NCI-H187 treated with DMSO at 0.1 percent for 48 hours (cell line): ENCODE results near the gene CELF2.

ENCODE experiments used
- DNase-seq: peaks from one replicate; lab custom pipeline; 2025; lab: John Stamatoyannopoulos, UW

The CELF2 gene

GRCh38 chr10:11303361-11304170 lies 285.9 kb downstream of the CELF2 start:
- no peak for DNase-seq

GRCh38 chr10:11304906-11305585 lies 287.4 kb downstream of the CELF2 start:
- no peak for DNase-seq

- DNase-seq, result no peak
Measured at GRCh38 chr10:11305825-11306593, 288.3 kb downstream of the CELF2 start.

DNA sequence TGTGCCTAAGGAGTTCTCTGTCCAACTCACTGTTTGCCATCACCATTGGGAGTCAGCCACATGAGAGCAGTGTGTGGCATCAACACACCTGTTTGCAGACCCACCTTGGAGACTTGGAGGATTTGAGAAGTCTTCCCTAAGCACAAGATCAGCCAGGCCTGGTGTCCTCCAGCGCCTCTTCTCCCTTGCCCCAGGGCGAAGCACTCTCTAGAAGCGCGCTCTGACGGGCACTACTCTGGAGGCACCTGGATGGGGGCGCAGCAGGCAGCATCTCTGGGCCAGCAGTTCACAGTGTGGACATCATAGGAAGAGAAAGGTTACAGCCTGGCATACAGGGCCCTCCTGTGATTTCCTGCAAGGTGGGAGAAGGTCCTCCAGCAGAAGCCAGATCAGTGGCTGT lies 289.3 kb downstream of the CELF2 start:
- no peak for DNase-seq

GRCh38 chr10:11307937-11308336 lies 290.3 kb downstream of the CELF2 start:
- DNase-seq, result no peak

DNA sequence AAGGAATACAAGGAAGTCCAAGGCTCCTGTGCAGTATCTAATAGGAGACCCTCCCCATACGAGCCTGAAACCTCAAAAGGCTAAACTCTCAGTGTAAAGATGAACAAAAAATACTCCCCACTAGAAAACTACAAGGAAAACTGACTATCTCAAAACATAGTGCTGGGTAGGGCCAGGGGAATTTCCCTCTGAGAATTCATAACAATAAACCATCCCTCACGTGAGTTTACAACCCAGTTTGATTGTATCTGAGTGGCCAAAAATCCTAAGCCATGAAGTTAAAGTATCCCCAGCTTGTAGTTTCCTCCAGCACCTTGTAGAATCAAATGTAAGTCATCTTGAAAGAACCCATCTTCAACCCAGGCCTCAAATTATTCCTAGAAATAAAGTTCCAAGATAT lies 293.4 kb downstream of the CELF2 start:
- DNase-seq, result no peak

DNA sequence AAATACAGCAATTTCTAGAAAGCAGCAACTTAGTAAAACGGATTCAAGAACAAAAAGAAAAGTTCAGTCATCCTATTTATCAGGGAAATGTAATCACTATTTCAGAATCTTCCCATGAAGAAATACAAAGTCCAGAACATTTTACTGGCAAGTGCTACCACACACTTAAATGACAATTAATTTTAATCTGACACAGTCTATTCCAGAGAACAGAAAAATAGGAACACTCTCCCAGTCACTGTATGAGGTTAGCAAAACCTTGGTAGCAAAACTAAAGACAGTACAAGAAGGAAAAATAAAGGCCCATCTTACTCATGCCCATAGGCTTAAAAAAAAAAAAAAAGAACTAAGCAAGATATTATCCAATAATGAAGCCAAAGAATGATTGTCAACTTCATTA lies 295.8 kb downstream of the CELF2 start:
- DNase-seq, result no peak

GRCh38 chr10:11317936-11318670 lies 300.4 kb downstream of the CELF2 start:
- no peak for DNase-seq

GRCh38 chr10:11318826-11319598 lies 301.3 kb downstream of the CELF2 start:
- no peak for DNase-seq

DNA sequence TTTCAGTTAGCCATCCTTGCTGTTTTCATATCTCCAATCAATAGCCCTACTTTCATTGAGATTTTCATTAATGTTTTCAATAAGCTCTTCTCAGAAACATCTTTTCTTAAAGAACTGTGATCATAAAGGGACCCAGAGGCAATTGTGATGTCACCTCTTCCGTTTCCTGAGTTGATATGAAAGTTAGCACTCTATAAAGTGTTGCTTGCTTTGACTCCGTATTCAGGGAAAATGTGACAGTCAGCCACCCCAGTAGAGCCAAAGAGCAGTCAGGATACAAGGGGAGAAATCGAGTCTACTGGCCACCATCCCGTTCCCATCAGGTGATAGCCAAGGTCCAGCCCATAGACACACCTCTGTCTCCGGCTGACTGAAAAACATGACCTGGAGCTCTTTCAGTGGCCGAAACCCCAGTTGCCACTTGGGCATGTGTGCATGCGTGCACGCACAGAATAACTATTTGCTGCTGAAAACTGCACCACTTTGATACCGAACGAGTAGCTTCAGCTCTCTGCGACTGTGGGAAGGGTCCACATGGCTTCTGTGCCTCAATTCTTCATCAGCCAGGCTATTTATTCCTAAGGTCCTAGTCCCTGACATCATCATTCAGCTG lies 302.4 kb downstream of the CELF2 start:
- DNase-seq, result no peak

GRCh38 chr10:11320809-11321520 lies 303.3 kb downstream of the CELF2 start:
- no peak for DNase-seq

DNA sequence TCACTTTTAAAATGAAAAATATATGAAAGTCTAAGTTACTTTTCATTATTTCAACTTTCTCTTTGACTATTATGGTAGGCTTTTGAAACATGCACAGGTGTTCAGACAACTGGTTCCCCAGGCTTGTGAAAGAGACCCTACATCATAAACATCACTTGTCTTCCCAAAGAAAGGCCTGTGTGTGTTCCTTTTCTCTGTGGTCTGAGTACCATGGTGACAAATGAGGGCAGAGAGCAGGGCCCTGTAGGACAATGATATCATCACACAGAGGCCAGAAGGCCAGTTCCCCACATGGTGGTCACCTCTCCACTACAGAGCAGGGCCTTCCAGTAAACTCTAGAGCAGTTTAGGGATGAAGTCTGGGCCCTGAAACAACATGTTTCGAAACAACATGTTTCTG lies 305.0 kb downstream of the CELF2 start:
- no peak for DNase-seq

DNA sequence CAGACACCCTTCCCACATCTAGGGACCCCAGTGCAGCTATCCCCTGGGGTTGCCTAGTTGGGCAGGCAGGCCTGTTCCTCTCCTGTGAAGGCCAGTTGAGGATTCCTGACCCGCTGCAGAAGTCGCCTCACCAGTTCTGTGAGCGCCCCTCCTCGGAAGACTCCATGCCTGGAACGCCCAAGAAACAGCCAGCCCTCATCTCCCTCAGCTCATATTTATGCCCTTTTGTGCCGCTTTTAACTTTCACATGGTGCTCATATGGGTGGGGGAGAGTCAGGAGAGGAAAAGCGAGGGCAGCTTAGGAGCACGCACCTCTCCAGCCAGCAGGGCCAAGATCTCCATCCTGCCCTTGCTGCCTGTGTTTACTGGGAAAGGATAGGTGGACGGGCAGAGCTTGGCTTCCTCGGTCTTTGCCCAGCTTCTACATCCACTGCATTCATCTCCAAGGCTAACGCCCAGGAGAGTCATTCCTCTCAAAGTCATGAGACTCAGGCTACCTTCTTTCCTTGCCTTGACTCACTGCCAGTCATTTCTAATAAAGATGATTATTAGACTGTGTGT lies 307.2 kb downstream of the CELF2 start:
- DNase-seq, result no peak

DNA sequence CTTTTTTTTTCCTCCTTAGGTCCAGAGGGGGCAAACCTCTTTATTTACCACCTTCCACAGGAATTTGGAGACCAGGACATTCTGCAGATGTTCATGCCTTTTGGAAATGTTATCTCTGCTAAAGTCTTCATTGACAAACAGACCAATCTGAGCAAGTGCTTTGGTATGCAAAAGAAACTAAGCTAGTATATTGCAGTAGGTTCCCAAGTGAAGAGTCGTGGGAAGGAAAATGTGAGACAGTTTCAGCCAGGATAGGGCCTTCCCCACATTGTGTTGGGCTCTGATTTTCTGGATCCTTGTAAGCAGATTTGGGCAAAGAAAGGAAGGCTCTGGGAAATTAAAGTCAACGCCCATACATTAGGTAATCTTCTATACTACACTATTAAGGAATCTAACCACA lies 308.1 kb downstream of the CELF2 start:
- DNase-seq, result no peak

GRCh38 chr10:11326241-11326640 lies 308.6 kb downstream of the CELF2 start:
- no peak for DNase-seq

DNA sequence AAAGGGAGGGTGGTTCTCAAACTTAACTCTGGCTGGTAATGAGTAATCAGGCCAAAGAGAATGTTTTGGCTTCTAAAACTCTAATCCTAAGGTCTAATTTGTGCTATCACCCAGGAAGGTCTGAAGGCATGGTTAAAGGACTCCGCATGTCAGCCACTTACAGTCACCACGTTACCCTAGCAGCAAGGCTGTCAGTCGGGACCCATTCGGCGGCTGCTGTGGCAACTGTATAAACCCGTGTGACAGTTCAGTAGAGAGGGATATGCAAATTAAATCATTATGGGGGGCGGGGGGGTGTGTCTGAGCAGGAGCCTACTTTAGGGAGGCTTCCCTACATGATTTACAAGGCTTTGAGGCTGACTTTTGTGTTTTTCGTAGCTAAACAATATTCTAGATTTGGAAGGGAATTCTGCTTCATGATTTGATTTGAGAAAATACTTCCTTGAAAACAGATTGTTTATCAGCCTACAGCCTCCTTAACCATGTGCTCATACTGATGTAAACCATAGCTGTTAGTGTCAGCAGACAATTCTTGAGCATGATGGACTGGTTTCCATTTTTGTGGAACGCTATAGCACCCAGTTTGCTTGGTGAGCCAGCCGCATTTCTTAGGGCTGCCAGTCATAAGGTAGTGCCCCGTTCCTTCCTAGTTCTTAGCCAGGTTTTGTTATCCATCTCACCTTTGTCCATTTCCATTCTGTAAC lies 309.4 kb downstream of the CELF2 start:
- no peak for DNase-seq

DNA sequence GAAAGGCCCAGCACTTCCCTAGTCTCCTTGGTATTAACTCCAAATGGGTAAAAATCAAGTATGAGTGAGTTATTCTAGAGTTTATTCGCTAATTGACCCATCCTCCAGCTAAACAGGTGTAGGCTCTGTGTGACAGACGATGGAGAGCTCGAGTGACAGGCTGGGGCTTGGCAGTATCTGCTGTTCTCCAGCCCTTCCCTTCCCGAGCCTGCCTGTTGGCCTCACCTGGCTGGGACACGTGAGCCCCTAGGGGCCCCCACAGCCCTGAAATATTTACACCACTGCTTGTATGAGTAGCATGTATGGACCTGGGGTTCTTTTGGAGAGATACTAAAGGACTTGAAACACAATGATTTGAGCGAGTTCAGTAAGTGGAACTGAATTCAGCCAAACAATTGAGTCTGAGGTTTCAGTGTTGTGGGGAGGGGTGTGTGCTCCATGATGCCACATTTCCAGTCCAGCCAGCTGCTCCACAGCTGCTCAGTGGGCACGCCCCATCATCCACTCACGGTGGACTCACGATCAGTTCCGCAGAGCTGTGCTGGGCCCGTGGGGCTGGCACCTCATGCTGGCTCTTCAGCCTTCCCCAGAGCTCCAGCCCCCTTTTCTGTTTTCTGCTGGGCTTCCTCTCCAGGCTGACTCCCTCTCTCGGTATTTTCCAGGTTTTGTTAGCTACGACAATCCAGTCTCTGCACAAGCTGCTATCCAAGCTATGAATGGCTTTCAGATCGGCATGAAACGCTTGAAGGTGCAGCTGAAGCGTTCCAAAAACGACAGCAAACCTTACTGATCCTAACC lies 310.8 kb downstream of the CELF2 start:
- DNase-seq, result peak; percentile 46

DNA sequence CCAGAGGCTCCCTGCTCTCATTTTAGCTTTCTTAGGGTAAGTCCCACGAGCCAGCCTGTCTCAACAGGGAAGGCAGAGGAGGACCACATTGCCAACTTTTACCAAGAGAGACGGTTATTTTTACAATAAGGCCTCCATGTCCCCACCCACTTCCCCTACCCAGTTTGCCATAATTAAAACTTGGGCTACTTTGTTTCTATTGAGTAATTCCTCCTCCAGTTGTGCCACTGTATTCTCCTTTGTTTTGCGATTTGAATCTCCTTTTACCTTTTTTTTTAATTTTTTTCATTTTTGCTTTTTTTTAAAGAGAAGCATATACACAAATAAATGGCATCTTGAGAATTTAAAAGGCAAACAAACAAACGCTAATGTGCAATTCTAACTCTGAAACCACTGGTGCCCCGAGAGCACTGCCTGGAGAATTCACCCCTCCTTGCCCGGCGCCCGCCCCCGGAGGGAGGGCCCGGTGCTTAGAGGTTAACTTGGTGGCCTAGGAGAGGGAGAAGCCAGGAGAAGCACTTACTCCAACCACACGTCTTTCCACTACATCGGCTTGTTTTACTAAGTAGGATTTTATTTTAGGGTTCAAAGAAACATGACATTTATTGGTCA lies 311.5 kb downstream of the CELF2 start:
- no peak for DNase-seq
